ENCODE data around the gene FLOT2. TPM values are rescaled to one million over a fixed set of nuclear protein-coding genes. Genes with fewer than 3 reads are reported as not detected.
A peak's percentile ranks its signal among the peaks of the same experiment; 100 is the strongest.

Gene FLOT2
- polyA plus RNA-seq, 1 of the 3 experiments (the other 2 are of a cell fraction), result 105 TPM

DNA sequence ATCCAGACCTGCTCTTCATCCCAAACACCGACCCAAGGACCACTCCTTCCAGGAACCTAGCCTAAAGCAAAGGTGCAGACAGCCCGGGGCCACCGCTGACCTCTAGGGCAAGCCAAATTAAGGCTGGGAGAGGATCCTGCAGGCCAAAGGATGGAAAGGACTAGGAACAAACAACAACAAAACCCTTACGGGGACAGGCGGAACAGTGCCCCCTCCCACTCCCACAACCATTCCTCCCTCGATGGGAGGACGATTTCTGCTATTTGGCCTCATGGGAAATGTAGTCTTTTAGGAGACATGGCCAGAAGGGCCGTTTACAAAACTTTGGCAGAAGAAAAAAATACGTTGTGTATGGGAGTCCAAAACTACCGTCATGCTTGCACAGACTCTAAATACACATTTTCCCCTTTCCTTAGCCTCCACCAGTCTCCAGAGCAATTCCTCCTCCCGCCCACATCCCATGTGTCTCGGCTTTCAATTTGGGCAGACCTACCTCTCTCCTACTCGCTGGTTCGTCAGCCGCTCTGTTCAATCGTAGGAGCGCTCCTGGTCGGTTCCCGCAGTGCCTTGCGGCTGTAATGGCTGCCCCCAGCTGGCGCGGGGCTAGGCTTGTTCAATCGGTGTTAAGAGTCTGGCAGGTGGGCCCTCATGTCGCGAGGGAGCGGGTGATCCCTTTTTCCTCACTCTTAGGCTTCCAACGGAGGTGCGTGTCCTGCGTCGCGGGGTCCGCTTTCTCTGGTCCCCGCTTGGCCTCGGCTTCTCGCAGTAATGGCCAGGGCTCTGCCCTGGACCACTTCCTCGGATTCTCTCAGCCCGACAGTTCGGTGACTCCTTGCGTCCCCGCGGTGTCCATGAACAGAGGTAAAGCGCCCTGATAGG, 42.8 kb downstream of the FLOT2 start, which contains the start of gene ERAL1:
ERAL1 (plus strand) TSS at position 560 of the 879 bp plus-strand sequence; CDS start at position 579, 19 bp downstream.
- Histone ChIP-seq H3K36me3 (replicated peaks in 1 of 2; ENCODE audit: control insufficient read depth in 1 of 2, insufficient read depth in 2 of 2, low read length in 1 of 2) (peaks cover 4 to 20% of the 10 kb centered on the region in 2 experiments), H3F3A (replicated peaks; ENCODE audit: insufficient read depth) (no peaks in the 10 kb centered on the region), H3K27ac (ENCODE audit: low read depth in 2 of 2, low read length in 1 of 2) (peak within 1 kb of the TSS; percentile 31 to 84; a peak in 3 of 4 replicates), H3K9me2 (no peaks in the 10 kb centered on the region), H3K27me3 (ENCODE audit: insufficient read depth) (no peaks in the 10 kb centered on the region), H4K20me1 (ENCODE audit: insufficient read depth) (no peaks in the 10 kb centered on the region), H2AFZ (ENCODE audit: low read depth) (peak within 1 kb of the TSS; percentile 91), H3K9ac (peak within 1 kb of the TSS; percentile 80), H3K4me3 (ENCODE audit: low read depth in 2 of 2, low read length in 1 of 2) (peak within 1 kb of the TSS; percentile 76 to 83), H3K4me1 (ENCODE audit: control insufficient read depth in 1 of 2, insufficient read depth in 2 of 2, low read depth in 1 of 2, low read length in 1 of 2) (peaks cover 0 to 5% of the 10 kb centered on the region in 2 experiments; a peak in 2 of 4 replicates), H3K9me3 (no peaks in the 10 kb centered on the region), H3K4me2 (peak within 1 kb of the TSS; percentile 98), H3K79me2 (ENCODE audit: insufficient read depth) (peaks cover 14% of the 10 kb centered on the region)
- peak; percentile 43; the same call in 1 of the 2 replicates for TF ChIP-seq ELF1 (IDR thresholded peaks at IDR 0.05)
- TF ChIP-seq, protein P1, sequence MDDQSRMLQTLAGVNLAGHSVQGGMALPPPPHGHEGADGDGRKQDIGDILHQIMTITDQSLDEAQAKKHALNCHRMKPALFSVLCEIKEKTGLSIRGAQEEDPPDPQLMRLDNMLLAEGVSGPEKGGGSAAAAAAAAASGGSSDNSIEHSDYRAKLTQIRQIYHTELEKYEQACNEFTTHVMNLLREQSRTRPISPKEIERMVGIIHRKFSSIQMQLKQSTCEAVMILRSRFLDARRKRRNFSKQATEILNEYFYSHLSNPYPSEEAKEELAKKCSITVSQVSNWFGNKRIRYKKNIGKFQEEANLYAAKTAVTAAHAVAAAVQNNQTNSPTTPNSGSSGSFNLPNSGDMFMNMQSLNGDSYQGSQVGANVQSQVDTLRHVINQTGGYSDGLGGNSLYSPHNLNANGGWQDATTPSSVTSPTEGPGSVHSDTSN (IDR thresholded peaks at IDR 0.05), result peak; percentile 40
- no peak for TF ChIP-seq RFX5 (IDR thresholded peaks at IDR 0.05; ENCODE audit: low read length)
- TF ChIP-seq RAD21 (IDR thresholded peaks at IDR 0.05; ENCODE audit: low read length), result no peak
- TF ChIP-seq, protein P2, sequence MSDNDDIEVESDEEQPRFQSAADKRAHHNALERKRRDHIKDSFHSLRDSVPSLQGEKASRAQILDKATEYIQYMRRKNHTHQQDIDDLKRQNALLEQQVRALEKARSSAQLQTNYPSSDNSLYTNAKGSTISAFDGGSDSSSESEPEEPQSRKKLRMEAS (IDR thresholded peaks at IDR 0.05; ENCODE audit: low read depth), result peak; percentile 85
- TF ChIP-seq SMC3 (IDR thresholded peaks at IDR 0.05; ENCODE audit: low read depth, low read length), result no peak
- TF ChIP-seq MXI1 (IDR thresholded peaks at IDR 0.05; ENCODE audit: low read depth, low read length), result peak; percentile 85
- TF ChIP-seq POLR2AphosphoS5 (IDR thresholded peaks at IDR 0.05; ENCODE audit: low read depth, low read length), result peak; percentile 81; the same call in 1 of the 2 replicates
- TF ChIP-seq YY1 (IDR thresholded peaks at IDR 0.05; ENCODE audit: low read depth), result peak; percentile 99
- no peak for TF ChIP-seq RCOR1 (IDR thresholded peaks at IDR 0.05; ENCODE audit: low read length)
- TF ChIP-seq GABPA (IDR thresholded peaks at IDR 0.05; ENCODE audit: low read depth), result peak; percentile 8; the same call in 1 of the 2 replicates
- TF ChIP-seq, protein P3, sequence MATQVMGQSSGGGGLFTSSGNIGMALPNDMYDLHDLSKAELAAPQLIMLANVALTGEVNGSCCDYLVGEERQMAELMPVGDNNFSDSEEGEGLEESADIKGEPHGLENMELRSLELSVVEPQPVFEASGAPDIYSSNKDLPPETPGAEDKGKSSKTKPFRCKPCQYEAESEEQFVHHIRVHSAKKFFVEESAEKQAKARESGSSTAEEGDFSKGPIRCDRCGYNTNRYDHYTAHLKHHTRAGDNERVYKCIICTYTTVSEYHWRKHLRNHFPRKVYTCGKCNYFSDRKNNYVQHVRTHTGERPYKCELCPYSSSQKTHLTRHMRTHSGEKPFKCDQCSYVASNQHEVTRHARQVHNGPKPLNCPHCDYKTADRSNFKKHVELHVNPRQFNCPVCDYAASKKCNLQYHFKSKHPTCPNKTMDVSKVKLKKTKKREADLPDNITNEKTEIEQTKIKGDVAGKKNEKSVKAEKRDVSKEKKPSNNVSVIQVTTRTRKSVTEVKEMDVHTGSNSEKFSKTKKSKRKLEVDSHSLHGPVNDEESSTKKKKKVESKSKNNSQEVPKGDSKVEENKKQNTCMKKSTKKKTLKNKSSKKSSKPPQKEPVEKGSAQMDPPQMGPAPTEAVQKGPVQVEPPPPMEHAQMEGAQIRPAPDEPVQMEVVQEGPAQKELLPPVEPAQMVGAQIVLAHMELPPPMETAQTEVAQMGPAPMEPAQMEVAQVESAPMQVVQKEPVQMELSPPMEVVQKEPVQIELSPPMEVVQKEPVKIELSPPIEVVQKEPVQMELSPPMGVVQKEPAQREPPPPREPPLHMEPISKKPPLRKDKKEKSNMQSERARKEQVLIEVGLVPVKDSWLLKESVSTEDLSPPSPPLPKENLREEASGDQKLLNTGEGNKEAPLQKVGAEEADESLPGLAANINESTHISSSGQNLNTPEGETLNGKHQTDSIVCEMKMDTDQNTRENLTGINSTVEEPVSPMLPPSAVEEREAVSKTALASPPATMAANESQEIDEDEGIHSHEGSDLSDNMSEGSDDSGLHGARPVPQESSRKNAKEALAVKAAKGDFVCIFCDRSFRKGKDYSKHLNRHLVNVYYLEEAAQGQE (IDR thresholded peaks at IDR 0.05; ENCODE audit: low read depth, low read length), result 0 out of 2 replicates have a peak, but pooled peaks have one; percentile 12
- TF ChIP-seq FOXJ3 (CRISPR knock-in tag; IDR thresholded peaks at IDR 0.05), result no peak
- no peak for TF ChIP-seq NFIC (IDR thresholded peaks at IDR 0.05; ENCODE audit: borderline replicate concordance)
- TF ChIP-seq TAF1 (IDR thresholded peaks at IDR 0.05; ENCODE audit: borderline replicate concordance, low read depth, low read length), result peak; percentile 88
- WGBS (ENCODE audit: low lambda C conversion rate), result under 1% methylated on average over 40 of the region's 42 CpGs
- ChIA-PET POLR2A (no interaction called here), CTCF (interaction anchor here (0.9 to 2.0 kb wide), 3 partner anchors 48 to 128 kb away, joined by 3 to 4 read pairs (median 4); partner anchors contain the start of gene DHRS13)
- peak; percentile 88 for DNase-seq
